ENCODE results near the gene SDK1. TPM values are rescaled to one million over a fixed set of nuclear protein-coding genes. Genes with fewer than 3 reads are reported as not detected.
"Not testable (repeated sequence)": the region's sequence is repeated elsewhere in the genome, so short reads cannot be mapped to it uniquely, and the experiment has no call there.

Gene SDK1
- total RNA-seq, 1 donor from 2014 or later, result 7.5 TPM

DNA sequence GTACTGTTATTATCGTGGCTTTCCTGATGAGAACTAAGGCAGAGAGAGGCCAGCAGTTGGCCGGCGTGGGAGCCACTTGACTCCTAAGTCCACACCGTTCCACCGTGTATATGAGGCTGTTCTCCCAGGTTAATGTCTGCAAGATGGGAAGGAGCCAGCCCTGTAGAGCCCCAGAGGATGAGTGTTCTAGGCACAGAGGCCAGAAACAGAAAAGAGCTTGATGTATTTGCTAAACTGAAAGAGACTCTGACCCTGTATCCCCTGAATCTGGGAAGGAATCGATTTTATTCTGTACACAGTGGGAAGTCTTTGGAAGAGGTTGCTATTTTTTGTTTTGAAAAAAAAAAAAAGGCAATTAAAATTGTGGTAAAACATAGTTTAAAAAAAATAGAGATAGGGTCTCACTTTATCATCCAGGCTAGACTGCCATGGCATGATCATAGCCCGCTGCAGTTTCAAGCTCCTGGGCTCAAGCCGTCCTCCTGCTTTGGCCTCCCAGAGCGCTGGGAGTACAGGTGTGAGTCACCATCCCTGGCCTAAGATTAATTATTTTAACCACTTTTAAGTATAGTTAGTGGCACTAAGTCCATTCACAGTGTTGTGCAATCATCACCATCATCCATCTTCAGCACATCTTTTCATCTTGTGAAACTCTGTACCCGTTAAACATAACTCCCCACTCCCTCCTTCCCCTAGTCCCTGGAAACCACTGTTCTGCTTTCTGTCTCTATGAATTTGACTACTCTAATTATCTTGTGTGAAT is 348.8 kb downstream of the SDK1 start:
- no peak for DNase-seq (ENCODE audit: low spot score)

DNA sequence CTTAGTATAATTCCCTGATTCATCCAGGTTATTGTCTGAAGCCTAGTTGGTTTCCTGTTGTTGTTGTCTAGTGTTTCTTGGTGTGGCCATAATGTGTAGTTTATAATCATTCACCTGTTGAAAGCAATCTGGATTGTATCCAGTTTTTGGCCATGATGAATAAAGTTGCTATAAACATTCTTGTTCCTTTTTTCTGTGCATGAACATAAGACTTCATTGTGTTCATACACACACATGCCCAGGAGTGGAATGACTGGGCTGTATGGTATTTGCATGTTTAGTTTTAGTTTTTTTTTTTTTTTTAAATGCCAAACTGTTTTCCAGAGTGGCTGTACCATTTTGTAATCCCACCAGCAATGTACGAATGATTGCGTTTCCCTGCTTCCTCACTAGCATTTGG is 349.8 kb downstream of the SDK1 start:
- DNase-seq (ENCODE audit: low spot score), result no peak

DNA sequence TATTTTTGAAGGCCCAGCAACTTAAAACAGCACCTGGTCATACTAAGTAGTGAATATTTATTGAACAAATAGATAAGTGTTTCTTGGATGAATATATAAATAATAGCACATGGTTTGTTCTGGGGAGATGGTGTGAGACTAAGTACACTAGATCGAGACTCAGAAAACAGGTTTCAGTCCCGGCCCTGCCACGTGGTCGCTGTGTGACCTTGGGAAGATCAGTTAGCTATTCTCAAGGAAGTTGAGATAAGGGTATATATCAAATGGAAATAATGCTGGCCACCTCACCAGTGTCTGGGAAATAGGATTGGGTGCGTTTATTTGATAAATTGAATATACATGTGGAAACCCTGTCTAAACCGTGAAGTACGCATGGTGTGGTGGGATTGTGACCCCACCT is 354.6 kb downstream of the SDK1 start:
- DNase-seq (ENCODE audit: low spot score), result no peak

DNA sequence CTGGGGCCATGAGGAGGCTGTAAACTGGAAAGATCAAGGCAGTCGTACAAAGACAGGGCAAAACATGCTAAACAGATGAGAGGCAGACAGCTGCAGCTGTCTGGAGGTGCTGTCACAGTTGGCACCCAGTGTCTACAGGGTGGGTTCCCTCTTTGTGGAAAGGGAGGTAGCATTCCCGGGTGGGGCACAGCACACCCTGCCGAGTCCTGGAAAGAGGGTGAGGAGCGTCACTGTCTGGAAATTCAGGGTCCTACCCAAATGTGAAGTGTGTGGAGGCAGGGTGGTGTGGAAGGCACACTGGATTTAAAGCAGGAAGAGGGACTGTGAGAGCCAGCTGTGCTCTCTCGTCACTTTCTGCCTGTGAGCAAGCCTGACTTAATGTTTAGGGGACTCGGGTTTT is 356.2 kb downstream of the SDK1 start:
- no peak for DNase-seq (ENCODE audit: low spot score)

DNA sequence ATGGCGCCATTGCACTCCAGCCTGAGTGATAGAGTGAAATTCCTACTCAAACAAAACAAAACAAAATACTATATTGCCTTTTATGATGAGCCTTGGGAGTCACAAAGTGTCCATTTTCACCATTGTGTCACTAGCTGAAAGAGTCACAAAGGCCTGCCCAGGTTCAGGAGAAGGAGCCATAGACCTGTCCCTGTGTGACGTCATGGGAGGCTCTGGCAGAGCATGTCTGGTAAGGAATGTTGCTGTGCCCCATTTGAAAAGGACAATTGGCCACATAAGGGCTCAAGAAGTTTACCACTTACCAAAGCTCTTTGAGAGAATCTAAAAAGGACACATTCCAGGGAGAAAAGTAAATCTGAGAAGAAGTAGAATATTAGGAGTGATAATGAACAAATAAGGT is 367.7 kb downstream of the SDK1 start:
- no peak for DNase-seq (ENCODE audit: low spot score)

DNA sequence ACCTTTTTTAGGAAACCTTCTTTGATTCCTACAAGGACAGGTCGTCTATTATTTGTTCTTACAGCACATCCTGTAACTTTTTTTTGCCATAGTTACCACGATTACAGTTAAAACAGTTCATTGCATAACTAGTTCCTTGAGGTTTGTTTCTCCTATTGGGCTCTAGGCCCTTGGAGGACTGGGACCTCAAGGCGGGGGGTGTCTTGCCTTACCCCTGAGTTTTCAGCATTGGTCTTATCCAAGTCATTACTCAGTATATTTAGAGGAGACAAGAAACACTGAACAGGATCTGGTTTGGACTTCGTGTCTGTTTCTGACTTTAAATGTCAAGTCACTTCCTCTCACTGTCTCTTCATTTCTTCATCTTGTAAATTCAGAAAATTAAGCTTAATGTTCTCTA is 369.8 kb downstream of the SDK1 start:
- no peak for DNase-seq (ENCODE audit: low spot score)

DNA sequence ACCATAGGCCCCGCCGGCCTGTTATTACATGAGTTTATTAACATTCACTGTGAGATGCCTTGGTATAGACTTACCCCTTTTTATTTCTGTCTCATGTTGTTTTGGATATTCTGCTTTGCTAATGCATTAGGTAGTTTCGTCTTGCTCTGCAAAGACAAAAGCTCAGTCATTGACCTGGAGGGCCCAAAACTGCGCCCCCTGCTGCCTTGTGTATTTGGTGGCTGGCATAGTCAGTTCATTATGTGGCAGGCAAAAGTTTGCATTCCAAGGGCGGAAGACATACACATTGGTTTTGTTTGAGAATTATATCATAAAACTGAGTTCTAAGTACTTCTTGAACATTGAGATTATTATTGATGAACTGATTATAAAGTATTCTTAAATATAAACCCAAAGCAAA is 372.5 kb downstream of the SDK1 start:
- DNase-seq (ENCODE audit: low spot score), result no peak

DNA sequence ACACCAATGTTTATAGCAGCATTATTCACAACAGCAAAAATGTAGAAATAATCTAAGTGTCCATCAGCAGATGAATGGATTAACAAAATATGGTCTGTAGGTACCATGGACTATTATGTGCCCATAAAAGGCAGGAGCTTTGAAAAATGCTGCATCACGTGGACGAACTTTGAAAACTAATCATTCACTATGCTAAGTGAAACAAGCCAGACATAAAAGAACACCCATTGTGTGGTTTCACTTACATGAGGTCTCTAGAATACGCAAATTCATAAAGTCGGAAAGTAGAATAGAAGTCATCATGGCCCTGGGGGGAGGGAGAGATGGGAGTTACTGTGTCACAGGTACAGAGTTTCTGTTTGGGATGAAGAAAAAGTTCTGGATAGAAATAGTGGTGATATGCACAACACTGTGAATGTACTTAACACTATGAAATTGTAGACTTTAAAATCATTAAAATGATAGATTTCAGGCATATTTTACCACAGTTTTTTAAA is 377.3 kb downstream of the SDK1 start:
- no peak for DNase-seq (ENCODE audit: low spot score)

DNA sequence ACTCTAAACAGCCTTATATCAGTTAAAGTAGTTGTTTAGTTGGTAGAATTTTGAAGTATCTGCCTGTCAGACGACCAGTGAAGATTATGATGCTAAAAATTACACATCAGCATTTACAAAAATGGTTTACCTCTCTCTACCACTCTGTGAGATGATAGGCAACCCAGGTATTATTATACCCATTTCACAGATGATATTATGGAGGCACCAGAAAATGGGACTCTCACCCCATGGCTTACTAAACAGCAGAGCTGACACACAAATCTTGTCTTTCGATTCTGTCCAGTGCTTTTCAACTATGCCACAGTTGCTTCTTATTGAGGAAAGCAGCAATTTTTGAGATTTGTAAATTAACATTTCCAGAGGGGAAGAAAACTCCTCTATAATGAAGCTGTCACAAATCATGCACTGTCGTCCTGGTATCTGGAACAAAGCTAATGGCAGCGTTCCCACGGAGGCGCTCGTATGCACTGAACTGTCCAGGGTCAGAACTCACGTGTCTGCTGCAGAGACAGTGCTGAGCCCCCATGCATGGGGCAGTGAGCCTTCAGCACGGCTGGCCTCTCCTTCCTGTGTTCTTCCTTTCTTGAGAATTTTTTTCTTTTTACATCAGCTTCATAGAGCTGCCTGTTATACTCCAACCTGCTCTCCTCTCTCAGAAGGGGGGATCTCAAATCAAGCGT is 381.1 kb downstream of the SDK1 start:
- no peak for DNase-seq (ENCODE audit: low spot score)

DNA sequence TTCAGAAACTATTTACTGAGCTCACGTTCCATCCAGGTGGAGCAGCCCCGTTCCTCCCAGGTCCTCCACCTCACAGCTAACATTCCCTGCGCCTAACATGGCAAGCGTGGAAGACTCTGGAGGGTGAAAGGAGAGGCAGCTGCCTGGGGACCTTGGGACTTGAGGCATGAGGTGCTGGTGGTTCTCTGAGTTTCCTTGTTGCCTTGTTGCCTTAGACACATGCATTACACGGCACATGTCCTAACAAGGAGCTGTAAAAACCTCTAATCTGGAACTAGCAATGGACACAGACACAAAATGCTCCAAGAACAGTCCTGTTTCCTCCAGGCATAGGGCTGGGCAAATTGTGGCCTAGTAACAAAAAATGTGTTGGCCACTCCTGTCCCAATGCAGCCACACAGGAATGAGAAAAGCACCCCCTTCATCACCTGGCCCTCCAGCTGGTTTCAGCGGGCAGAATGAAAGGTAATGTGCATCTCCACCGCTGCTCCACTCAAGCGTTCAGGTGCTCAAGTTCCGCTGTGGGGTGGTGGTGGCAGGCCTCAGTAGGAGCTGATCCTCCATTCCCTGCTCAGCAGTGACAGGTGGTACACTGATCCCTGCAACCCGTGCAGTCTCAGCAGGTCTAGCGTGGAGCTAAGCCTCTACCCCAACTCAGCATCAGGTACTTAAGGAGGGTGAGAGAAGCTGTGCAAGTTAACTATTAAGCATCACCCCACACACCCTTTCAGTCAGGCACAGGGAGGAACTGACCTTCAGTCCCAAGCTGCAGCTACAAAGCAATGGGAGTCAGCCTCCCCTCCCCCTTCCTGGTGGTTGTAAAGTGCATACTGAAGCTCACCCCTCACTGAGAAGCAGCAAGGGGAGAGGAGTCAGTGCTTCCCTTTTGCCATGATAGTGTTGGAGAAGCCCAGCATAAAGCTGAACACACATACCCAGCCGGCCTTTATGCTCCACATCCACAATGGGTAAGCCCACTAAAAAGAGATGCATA is 382.8 kb downstream of the SDK1 start:
- no peak for DNase-seq (ENCODE audit: low spot score)

DNA sequence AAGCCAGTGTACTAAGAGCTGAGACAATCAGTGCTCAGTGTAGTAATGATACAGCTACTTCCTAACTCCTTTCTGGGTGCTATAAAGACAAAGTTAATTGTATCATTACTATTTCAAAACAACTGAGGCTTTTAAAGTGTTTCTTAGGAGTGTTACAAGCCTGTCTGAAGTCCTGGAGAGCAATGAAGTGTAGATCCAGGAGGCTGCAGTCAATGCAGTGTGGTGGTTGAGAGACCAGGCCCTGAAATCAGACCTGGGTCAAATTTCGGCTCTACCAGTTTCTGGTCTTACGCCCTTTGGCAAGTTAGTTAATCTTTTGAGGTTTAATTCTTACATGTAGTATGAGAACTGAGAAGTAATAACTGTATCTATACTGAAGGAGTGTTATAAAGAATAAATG is 387.0 kb downstream of the SDK1 start:
- DNase-seq (ENCODE audit: low spot score), result no peak

DNA sequence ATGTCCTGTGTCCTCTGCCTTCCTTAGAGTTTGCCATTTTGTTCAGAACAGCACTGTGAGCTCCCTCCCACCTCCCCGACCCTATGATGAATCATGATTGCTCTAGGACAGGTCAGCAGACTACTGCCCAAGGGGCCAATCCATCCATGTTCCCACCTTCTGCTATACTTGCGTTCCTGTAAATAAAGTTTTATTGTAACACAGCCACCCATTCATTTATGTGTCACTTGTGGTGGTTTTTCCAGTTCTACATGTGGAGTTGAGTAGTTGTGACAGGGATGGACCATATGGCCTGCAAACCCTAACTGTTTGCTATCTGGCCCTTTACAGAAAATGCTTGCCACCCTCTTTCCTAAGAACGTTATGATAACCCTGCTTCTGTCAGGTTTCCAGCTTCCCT is 387.8 kb downstream of the SDK1 start:
- no peak for DNase-seq (ENCODE audit: low spot score)

DNA sequence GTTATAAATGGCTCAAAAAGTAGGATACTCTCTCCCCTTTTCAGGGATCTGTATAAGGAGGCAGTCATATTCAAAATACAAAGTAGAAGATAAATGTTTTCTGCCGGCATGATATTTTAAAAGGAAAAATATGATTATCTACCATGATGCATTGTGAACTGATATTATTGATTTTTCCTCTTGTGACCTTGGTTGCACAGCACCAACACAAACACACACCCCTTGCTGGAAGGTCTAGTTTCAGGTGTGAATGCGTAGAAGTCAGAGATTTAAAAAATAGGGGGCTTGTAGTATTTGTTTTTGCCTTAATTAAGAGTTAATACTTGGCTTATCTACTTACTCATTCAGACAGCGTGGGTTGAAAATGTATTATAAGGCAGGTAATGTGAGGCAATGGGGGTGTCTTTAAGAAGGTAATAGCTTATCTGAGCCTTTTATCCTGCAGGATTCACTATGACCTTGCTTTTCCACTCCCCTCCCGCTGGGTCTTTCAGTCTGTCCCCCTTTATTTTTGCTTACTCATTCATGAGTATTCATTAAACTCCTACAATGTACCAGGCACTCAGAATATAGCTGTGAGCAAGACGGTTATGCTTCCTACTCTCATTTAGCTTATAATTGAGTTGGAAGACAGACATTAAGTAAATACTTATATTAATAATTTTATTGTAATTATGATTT is 390.6 kb downstream of the SDK1 start:
- DNase-seq (ENCODE audit: low spot score), result no peak

DNA sequence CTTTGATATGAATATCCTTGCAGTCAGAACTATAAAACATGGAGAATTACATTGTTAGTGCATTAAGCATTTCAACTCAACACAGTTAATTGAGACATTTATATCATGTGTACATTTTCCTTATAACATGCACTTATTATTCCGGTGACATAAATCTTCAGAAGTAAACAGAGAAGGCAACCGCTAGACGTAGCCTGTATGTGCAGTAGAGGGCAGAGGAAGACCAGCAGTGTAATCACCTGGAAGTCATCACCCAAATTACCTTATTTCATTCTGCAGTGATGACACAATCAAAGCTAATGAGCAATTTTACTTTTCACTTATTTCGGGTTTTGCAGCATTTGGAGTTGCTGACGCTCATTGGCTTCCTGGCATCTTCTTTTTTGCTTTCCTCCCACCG is 394.6 kb downstream of the SDK1 start:
- DNase-seq (ENCODE audit: low spot score), result no peak

DNA sequence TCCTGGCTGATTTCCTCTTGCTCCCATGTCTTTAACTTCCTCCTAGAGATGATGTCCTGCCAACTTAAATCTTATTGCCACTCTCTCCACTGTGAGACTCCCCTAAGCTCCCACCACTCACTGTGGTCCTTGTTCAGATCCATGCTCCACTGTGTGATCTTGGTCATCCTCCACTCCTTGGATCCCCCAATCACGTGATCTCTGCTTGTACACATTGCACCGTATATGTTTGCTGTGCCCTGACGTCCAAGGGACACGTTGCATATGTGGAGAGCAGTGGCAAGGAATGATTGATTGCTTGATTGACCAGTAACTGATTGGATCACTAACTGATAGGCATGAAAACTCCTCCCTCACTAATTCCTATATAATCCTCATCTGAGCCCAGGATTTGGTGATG is 395.1 kb downstream of the SDK1 start:
- DNase-seq (ENCODE audit: low spot score), result no peak

DNA sequence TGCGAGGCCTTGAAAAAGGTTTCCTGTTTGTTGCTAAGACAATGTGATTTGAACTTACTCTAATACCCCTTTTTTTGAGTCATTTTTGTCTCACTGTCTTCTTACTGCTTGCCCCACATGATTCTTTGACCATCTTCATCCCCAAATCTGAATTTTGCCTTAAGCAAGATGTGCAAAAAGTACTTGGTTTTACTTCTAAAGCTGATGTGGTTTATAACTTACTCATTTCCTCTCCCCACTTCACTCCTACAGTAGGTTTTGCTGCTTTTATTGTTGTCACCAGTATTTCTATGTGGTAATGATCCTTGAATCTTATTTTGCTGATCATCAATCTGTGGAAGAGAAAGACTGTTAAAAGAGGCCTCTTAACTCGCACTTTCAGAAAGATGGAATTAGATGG is 396.4 kb downstream of the SDK1 start:
- DNase-seq (ENCODE audit: low spot score), result no peak

DNA sequence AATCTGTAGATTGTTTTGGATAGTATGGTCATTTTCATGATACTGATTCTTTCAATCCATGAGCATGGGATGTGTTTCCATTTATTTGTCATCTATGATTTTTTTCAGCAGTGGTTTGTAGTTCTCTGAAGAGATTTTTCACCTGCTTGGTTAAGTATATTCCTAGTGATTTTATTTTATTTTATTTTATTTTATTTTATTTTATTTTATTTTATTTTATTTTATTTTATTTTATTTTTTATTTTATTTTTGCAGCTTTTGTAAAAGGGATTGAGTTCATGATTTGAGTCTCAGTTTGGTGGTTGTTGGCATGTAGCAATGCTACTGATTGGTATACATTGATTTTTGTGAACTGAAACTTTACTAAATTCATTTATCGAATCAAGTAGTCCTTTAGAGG is 404.2 kb downstream of the SDK1 start:
- DNase-seq (ENCODE audit: low spot score), result no peak

DNA sequence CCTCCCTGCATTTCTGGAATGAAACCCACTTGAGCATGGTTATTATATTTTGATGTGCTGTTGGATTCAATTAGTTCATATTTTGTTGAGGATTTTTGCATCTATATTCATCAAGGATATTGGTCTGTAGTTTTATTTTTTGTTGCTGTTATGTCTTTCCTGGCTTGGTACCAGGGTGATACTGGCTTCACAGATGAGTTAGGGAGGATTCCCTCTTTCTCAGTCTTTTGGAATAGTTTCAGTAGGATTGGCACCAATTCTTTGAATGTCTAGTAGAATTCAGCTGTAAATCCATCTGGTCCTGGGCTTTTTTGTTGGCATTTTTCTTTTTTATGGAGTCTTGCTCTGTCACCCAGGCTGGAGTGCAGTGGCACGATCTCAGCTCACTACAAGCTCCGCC is 405.0 kb downstream of the SDK1 start:
- DNase-seq (ENCODE audit: low spot score), result not testable (repeated sequence)

DNA sequence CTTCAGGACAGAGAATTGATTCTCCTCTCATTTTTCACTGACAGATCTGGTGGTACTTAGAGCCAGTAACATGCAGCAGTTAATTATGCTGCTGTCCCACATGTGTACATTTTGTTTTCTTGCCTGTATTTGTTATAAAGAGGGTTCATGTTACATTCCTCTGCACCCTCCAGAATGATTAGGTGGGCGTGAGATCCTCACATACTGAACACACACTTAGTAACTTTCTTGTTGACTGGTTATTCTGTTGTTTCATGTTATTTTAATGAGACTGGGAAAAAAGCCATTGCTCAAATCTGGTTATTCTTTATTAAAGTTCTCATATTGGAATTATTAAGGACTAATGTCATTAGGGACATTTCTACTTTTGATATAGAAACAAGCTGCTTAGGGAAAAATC is 409.1 kb downstream of the SDK1 start:
- no peak for DNase-seq (ENCODE audit: low spot score)

DNA sequence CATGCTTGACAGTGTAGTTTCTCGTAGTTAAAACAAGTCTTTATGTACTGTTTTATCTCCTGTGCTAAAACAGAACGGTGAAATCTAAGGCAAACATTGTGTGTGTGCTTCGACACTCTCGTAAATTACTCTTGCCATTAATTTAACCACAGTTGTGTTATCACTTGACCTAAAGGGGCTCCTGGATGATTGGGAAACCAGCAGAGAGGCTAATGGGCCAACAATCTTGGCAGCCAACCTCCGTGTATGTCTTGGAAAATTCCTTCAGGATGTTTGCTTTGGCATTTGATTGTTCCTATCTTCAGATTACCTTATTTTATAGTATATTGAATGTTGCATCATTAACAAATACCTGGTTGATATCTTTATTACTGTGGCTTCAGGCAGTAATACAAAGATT is 409.5 kb downstream of the SDK1 start:
- no peak for DNase-seq (ENCODE audit: low spot score)

DNA sequence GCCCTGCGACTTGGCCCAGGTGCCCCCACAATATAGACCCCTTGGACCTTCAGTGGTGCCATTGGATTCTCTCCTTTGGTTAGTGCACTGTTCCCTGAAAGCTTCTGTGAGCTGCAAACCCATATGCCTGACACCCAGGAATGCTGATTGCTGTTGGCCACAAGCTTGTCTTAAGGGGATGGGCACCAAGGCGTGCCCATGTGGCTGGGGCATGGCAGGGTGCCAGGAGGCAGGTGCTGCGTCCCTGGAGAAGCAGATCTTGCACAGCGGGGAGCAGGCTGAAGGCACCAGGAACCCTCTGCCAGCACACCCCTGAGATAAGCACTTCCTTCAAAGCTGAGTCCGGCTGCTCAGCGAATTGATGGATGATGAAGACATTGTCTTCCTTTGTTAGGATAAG is 411.8 kb downstream of the SDK1 start:
- DNase-seq (ENCODE audit: low spot score), result no peak

All from mesenteric fat pad (tissue), 1 donor.